ENCODE measurements around the gene SLC32A1.
A peak's percentile ranks its signal among the peaks of the same experiment; 100 is the strongest.

Gene SLC32A1

DNA sequence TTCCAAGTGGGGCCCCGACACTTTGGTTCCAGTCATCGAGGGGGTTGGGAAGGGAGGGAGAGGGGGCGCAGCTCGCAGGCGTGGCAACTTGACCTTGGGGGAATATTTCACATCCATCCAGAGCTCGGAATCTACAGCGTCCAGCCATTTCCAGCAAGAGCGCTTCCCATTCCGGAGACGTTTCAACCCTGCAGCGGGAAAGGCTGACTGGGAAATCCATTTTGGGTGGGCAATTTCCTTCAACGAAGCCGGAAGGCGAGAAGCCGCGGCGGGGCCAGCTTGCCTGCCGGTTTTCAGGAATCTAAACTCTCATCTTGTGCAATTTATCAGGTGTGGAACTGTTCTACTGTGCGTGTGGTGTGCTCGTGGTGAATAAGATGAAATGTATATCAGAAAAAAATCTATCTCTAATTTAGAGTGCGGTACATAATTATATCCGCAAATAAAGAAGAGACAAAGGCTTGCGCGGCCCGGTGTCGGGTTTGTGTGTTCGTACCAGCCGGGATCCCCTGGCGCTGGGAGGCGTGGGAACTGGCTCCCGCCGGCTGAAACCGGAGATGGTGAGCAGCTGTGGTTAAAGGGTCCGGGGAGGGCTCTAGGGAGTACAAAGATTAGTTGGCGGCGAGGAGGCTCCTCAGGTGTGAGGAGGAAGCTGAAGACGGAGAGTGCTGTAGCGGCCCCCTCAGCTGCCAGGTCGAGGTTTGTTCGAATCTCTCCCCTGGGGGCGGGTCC is 4.8 kb downstream of the SLC32A1 start:
- no peaks in the 10 kb centered on the region for H4K20me1 ChIP-seq (ENCODE audit: insufficient read depth, low read length, poor library complexity, severe bottlenecking)
- no peaks in the 10 kb centered on the region for H3F3A ChIP-seq (ENCODE audit: low read depth)
- H3K36me3 ChIP-seq (ENCODE audit: insufficient read depth, low read length) = no peaks in the 10 kb centered on the region
- H2AFZ ChIP-seq (ENCODE audit: low read length) = 0 out of 2 replicates have a peak overlapping the region, but pooled peaks have one; percentile 11
- peak overlapping the region; percentile 32 for H3K4me2 ChIP-seq (ENCODE audit: low read depth, low read length, poor library complexity, severe bottlenecking)
- no peak overlapping the region for H3K4me3 ChIP-seq (ENCODE audit: low read length, poor library complexity, severe bottlenecking)
- TF ChIP-seq, protein P1, sequence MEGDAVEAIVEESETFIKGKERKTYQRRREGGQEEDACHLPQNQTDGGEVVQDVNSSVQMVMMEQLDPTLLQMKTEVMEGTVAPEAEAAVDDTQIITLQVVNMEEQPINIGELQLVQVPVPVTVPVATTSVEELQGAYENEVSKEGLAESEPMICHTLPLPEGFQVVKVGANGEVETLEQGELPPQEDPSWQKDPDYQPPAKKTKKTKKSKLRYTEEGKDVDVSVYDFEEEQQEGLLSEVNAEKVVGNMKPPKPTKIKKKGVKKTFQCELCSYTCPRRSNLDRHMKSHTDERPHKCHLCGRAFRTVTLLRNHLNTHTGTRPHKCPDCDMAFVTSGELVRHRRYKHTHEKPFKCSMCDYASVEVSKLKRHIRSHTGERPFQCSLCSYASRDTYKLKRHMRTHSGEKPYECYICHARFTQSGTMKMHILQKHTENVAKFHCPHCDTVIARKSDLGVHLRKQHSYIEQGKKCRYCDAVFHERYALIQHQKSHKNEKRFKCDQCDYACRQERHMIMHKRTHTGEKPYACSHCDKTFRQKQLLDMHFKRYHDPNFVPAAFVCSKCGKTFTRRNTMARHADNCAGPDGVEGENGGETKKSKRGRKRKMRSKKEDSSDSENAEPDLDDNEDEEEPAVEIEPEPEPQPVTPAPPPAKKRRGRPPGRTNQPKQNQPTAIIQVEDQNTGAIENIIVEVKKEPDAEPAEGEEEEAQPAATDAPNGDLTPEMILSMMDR (conservative IDR thresholded peaks at IDR 0.05; ENCODE audit: low read length) = no peak
- TF ChIP-seq EZH2phosphoT487 (IDR thresholded peaks at IDR 0.05; ENCODE audit: borderline replicate concordance) = no peak
- peaks cover 11% of the 10 kb centered on the region for H3K4me1 ChIP-seq (ENCODE audit: insufficient read depth, low read length, poor library complexity, severe bottlenecking)
- peaks cover 10% of the 10 kb centered on the region for H3K27me3 ChIP-seq (ENCODE audit: insufficient read depth, low read length, poor library complexity, severe bottlenecking)
- H3K9me3 ChIP-seq (ENCODE audit: insufficient read depth, low read depth, low read length) = no peaks in the 10 kb centered on the region
- no peaks in the 10 kb centered on the region for H3K79me2 ChIP-seq (ENCODE audit: insufficient read depth, low read length)
- no peaks in the 10 kb centered on the region for H3K9me2 ChIP-seq (replicated peaks; ENCODE audit: low read depth, low read length)
- H3K9ac ChIP-seq (ENCODE audit: low read depth, low read length, poor library complexity, severe bottlenecking) = no peak overlapping the region

DNA sequence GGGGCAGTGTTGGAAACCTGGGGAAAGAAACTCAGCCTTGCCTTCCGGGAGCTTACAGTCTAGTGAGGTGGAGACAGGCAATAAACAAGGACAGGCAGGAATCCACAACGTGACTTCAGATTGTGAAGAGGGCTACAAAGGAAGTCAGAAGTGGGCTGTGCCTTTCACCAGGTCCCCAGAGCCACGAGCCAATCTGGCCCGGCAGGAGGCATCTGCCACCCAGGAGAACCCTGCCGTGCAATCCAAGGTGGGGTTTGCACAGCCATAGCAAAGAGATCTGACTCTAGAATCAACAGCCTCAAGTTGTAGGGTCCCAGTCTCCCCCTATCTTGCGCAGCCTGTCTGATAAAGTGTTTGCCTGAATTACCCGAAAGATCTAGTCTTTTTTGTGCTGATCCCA is 5.5 kb downstream of the SLC32A1 start:
- Histone ChIP-seq H3K4me3 (ENCODE audit: low read length, poor library complexity, severe bottlenecking) (no peak overlapping the region), H2AFZ (ENCODE audit: low read length) (0 out of 2 replicates have a peak overlapping the region, but pooled peaks have one; percentile 11), H3K27me3 (ENCODE audit: insufficient read depth, low read length, poor library complexity, severe bottlenecking) (peaks cover 10% of the 10 kb centered on the region), H3K4me2 (ENCODE audit: low read depth, low read length, poor library complexity, severe bottlenecking) (peak overlapping the region; percentile 32), H3K9me2 (replicated peaks; ENCODE audit: low read depth, low read length) (no peaks in the 10 kb centered on the region), H4K20me1 (ENCODE audit: insufficient read depth, low read length, poor library complexity, severe bottlenecking) (no peaks in the 10 kb centered on the region), H3K9me3 (ENCODE audit: insufficient read depth, low read depth, low read length) (no peaks in the 10 kb centered on the region), H3F3A (ENCODE audit: low read depth) (no peaks in the 10 kb centered on the region), H3K36me3 (ENCODE audit: insufficient read depth, low read length) (no peaks in the 10 kb centered on the region), H3K9ac (ENCODE audit: low read depth, low read length, poor library complexity, severe bottlenecking) (no peak overlapping the region), H3K79me2 (ENCODE audit: insufficient read depth, low read length) (no peaks in the 10 kb centered on the region), H3K4me1 (ENCODE audit: insufficient read depth, low read length, poor library complexity, severe bottlenecking) (peaks cover 11% of the 10 kb centered on the region)
- TF ChIP-seq, protein P1 (conservative IDR thresholded peaks at IDR 0.05; ENCODE audit: low read length) = no peak
- no peak for TF ChIP-seq EZH2phosphoT487 (IDR thresholded peaks at IDR 0.05; ENCODE audit: borderline replicate concordance)

DNA sequence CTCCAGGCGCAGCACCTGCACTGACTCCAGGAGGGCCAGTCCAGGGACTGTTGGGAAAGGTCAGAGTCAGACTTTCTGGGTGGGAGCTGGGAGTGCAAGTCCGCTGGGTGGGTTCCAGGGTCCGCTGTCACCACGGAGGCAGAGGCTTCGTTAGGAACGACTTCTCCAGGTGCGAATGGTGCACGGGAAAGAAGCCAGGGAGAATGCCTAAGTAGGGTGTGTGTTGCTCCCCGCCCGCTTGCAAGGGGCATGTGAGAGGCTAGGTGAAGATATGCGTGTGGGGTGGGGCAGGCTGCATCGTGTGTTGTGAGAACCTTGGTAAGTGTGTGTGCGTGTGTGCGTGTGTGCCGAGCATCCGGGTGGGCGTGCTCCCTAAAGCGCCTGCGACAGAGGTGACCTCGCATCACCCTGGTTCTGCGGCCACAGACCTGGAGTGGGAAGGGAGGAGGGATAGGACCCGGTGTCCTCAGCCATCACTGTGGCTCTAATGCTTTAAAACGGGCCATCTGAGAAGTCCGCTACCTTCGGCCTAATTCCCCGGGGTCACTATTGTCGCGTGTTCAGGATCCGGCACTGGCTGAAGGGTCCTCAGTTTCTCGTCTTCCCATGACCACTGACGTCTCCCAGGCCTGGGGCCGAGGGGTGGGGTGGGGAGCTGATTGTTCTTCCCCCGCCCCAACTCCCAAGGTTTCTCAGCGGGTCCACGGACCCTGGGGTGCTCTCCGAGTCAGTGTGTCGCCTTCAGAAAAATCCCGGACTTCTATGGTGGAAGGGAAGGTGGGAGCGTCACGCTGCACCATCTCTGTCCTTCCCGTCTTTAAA is 6.1 kb downstream of the SLC32A1 start:
- TF ChIP-seq EZH2phosphoT487 (IDR thresholded peaks at IDR 0.05; ENCODE audit: borderline replicate concordance) = no peak
- H3K27me3 ChIP-seq (ENCODE audit: insufficient read depth, low read length, poor library complexity, severe bottlenecking) = peaks cover 10% of the 10 kb centered on the region
- H3K79me2 ChIP-seq (ENCODE audit: insufficient read depth, low read length) = no peaks in the 10 kb centered on the region
- H3K9me3 ChIP-seq (ENCODE audit: insufficient read depth, low read depth, low read length) = no peaks in the 10 kb centered on the region
- no peaks in the 10 kb centered on the region for H3F3A ChIP-seq (ENCODE audit: low read depth)
- H3K4me2 ChIP-seq (ENCODE audit: low read depth, low read length, poor library complexity, severe bottlenecking) = peak overlapping the region; percentile 96
- no peaks in the 10 kb centered on the region for H4K20me1 ChIP-seq (ENCODE audit: insufficient read depth, low read length, poor library complexity, severe bottlenecking)
- peaks cover 11% of the 10 kb centered on the region for H3K4me1 ChIP-seq (ENCODE audit: insufficient read depth, low read length, poor library complexity, severe bottlenecking)
- no peaks in the 10 kb centered on the region for H3K36me3 ChIP-seq (ENCODE audit: insufficient read depth, low read length)
- no peak overlapping the region for H3K4me3 ChIP-seq (ENCODE audit: low read length, poor library complexity, severe bottlenecking)
- H2AFZ ChIP-seq (ENCODE audit: low read length) = no peak overlapping the region
- no peaks in the 10 kb centered on the region for H3K9me2 ChIP-seq (replicated peaks; ENCODE audit: low read depth, low read length)
- no peak overlapping the region for H3K9ac ChIP-seq (ENCODE audit: low read depth, low read length, poor library complexity, severe bottlenecking)
